Transverse colon (tissue), 4 donors: ENCODE data around the gene GPC5. TPM values are rescaled to one million over a fixed set of nuclear protein-coding genes. Genes with fewer than 3 reads are reported as not detected.
"Not testable (repeated sequence)": the region's sequence is repeated elsewhere in the genome, so short reads cannot be mapped to it uniquely, and the experiment has no call there.

ENCODE experiments used
- DNase-seq: peaks from one replicate; pipeline ENCODE4 v3.0.0-alpha.2; 2019
- H3K27ac ChIP-seq, 4 donors: fragments of 200-600 bp; sonication (generic); 2 replicates each; pipeline ENCODE4 v1.5.1; 2016 to 2018; ENCODE audit warnings: inconsistent platforms in 4 of 4
- H3K27me3 ChIP-seq: fragments of 200-600 bp; sonication (generic); 2 replicates; pipeline ENCODE4 v1.5.1; 2017; ENCODE audit warnings: inconsistent platforms
- H3K36me3 ChIP-seq, 4 donors: fragments of 200-600 bp; sonication (generic); 2 replicates each; pipeline ENCODE4 v1.5.1; 2017 to 2019; ENCODE audit warnings: inconsistent platforms in 4 of 4
- H3K4me1 ChIP-seq, 4 donors: fragments of 200-600 bp; sonication (generic); 2 replicates each; pipeline ENCODE4 v1.5.1; 2017 to 2020; ENCODE audit warnings: inconsistent platforms in 4 of 4
- H3K4me3 ChIP-seq, 4 donors: fragments of 200-600 bp; sonication (generic); 1 replicate in 1 of 4; 2 replicates in 3 of 4; pipeline versions ENCODE4 v1.5.1 to v1.6.1; 2017 to 2019; ENCODE audit warnings: inconsistent platforms in 4 of 4
- H3K9me3 ChIP-seq, 2 donors: fragments of 200-600 bp; sonication (generic); 2 replicates each; pipeline ENCODE4 v1.5.1; 2017 to 2019; ENCODE audit warnings: inconsistent platforms in 2 of 2
- EP300 ChIP-seq: sonication (generic); formaldehyde crosslinking; IDR thresholded peaks from one replicate; pipeline ENCODE4 v1.6.1; 2017; ENCODE audit warnings: antibody characterized with exemption, low read depth
- POLR2A ChIP-seq: fragments of 450-650 bp; IDR thresholded peaks from one replicate; pipeline ENCODE4 v1.6.1; 2016; ENCODE audit warnings: antibody characterized with exemption, mild to moderate bottlenecking, moderate library complexity
- POLR2AphosphoS5 ChIP-seq, 3 donors: sonication (generic); formaldehyde crosslinking; IDR thresholded peaks; one replicate each; pipeline ENCODE4 v1.6.1; 2016; ENCODE audit warnings: antibody characterized with exemption in 3 of 3
- WGBS, 2 donors: methylation state at CpG; one replicate each; pipeline ENCODE4 v1.1.5; 2018; ENCODE audit warnings: low coverage in 1 of 2; 5-methylcytosine and 5-hydroxymethylcytosine counted together
- in situ Hi-C, 4 donors: fragments of 200-750 bp; cut with MboI; loops; one replicate each; pipeline versions ENCODE4 v1.15.0 to v1.15.1; 2017; ENCODE audit warnings: low sequenced_read_pairs in 3 of 4, low pct_ligation_motif_present in 1 of 4, low pct_unique_long_range_greater_than_20kb in 1 of 4
- intact Hi-C: fragments of 100-400 bp; cut with DNase I; formaldehyde crosslinking; loops from one replicate; pipeline ENCODE4 v1.15.1; 2023; ENCODE audit warnings: low total_unique reads
- total RNA-seq, 4 donors: library from RNA; depleted of rRNA; stranded (reverse); fragments of >200 nt; gene quantifications; one replicate each; pipeline ENCODE4 v1.1.0, GENCODE V29; 2016
- TF ChIP-seq, protein P1 (sequence below), 5 experiments: fragments of 200-600 bp in 3 of 5; fragments of 450-650 bp in 2 of 5; sonication (generic) in 3 of 5; IDR thresholded peaks; 1 replicate in 2 of 5; 2 replicates in 3 of 5; pipeline ENCODE4 v1.5.1; 2016 to 2017; ENCODE audit warnings: antibody characterized with exemption in 5 of 5, inconsistent platforms in 3 of 5, mild to moderate bottlenecking in 2 of 5, moderate library complexity in 1 of 5

Gene GPC5
- total RNA-seq, 4 donors from 2014 or later, result 0.48 to 1.4 TPM; not detected in 2

- no peaks in the 10 kb centered on the region for H3K4me1 ChIP-seq
- in situ Hi-C loops, result no loop called here
- TF ChIP-seq, protein P1, sequence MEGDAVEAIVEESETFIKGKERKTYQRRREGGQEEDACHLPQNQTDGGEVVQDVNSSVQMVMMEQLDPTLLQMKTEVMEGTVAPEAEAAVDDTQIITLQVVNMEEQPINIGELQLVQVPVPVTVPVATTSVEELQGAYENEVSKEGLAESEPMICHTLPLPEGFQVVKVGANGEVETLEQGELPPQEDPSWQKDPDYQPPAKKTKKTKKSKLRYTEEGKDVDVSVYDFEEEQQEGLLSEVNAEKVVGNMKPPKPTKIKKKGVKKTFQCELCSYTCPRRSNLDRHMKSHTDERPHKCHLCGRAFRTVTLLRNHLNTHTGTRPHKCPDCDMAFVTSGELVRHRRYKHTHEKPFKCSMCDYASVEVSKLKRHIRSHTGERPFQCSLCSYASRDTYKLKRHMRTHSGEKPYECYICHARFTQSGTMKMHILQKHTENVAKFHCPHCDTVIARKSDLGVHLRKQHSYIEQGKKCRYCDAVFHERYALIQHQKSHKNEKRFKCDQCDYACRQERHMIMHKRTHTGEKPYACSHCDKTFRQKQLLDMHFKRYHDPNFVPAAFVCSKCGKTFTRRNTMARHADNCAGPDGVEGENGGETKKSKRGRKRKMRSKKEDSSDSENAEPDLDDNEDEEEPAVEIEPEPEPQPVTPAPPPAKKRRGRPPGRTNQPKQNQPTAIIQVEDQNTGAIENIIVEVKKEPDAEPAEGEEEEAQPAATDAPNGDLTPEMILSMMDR (IDR thresholded peaks at IDR 0.05), result no peak
- TF ChIP-seq POLR2AphosphoS5 (IDR thresholded peaks at IDR 0.05), result no peak
- no peak for TF ChIP-seq POLR2A
- no peak for TF ChIP-seq EP300
- intact Hi-C loops, result no loop called here
- no peaks in the 10 kb centered on the region for H3K36me3 ChIP-seq
- H3K4me3 ChIP-seq, result no peak overlapping the region
- WGBS, 2 donors, result 33 to 50% methylated on average over 1 of the region's 1 CpG
- no peaks in the 10 kb centered on the region for H3K9me3 ChIP-seq
- H3K27ac ChIP-seq, result no peak overlapping the region
- no peaks in the 10 kb centered on the region for H3K27me3 ChIP-seq
- DNase-seq, result no peak
Observed at GRCh38 chr13:92886535-92887077, 1488.2 kb downstream of the GPC5 start.

GRCh38 chr13:92894447-92894846 lies 1496.0 kb downstream of the GPC5 start:
- H3K9me3 ChIP-seq, result no peaks in the 10 kb centered on the region
- no peaks in the 10 kb centered on the region for H3K36me3 ChIP-seq
- intact Hi-C loops (no loop called here), in situ Hi-C loops (no loop called here)
- H3K4me3 ChIP-seq, result no peak overlapping the region
- no peak for DNase-seq
- H3K4me1 ChIP-seq, result no peaks in the 10 kb centered on the region
- 57 to 70% methylated on average over 1 to 3 of the region's 3 CpGs for WGBS, 2 donors
- H3K27ac ChIP-seq, result no peak overlapping the region
- TF ChIP-seq, protein P1 (IDR thresholded peaks at IDR 0.05), result no peak
- TF ChIP-seq EP300, result no peak
- no peak for TF ChIP-seq POLR2AphosphoS5 (IDR thresholded peaks at IDR 0.05)
- TF ChIP-seq POLR2A, result no peak
- H3K27me3 ChIP-seq, result no peaks in the 10 kb centered on the region

- no peak for DNase-seq
- Histone ChIP-seq H3K36me3 (no peaks in the 10 kb centered on the region), H3K27me3 (no peaks in the 10 kb centered on the region), H3K4me1 (no peaks in the 10 kb centered on the region), H3K4me3 (no peak overlapping the region), H3K27ac (no peak overlapping the region), H3K9me3 (no peaks in the 10 kb centered on the region)
- 65 to 69% methylated on average over 2 of the region's 2 CpGs for WGBS, 2 donors
- intact Hi-C loops, result no loop called here
- in situ Hi-C loops, result no loop called here
- TF ChIP-seq, protein P1 (IDR thresholded peaks at IDR 0.05), result no peak
- no peak for TF ChIP-seq POLR2AphosphoS5 (IDR thresholded peaks at IDR 0.05)
- TF ChIP-seq POLR2A, result no peak
- TF ChIP-seq EP300, result no peak
Observed at GRCh38 chr13:92896842-92897241, 1498.4 kb downstream of the GPC5 start.

DNA sequence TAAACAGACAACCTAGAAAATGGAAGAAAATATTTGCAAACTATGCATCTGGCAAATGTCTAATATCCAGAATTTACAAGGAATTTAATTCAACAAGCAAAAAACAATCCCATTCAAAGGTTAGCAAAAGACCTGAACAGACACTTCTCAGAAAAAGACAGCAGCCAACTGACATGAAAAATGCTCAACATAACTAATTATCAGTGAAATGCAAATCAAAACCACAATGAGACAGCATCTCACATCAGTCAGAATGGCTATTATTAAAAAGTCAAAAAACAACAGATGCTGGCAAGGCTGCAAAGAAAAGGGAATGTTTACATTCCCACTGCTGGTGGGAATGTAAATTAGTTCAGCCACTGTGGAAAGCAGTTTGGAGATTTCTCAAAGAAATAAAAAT lies 1500.5 kb downstream of the GPC5 start:
- H3K27me3 ChIP-seq, DNase-seq, H3K27ac ChIP-seq, H3K36me3 ChIP-seq, in situ Hi-C loops, intact Hi-C loops, H3K4me3 ChIP-seq, H3K4me1 ChIP-seq, H3K9me3 ChIP-seq: not testable (repeated sequence)

DNA sequence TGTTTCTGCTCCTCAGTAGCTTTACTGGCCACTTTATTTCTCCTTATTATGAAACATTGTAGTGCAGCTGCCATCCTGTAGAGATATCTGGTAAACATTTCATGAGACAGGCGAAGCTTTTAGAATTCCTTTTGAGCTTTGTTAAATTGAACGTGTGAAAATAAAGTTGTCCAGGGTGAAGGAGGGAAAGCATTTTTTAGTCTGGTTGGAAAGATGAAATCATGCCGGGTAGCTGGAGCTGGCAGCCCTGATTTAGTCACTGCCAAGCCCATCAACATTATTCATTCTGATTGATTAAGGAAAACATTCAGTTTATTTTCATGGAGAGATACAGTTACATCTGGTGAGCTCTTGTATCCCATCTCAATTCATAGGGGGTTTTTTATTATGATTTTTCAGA lies 1502.0 kb downstream of the GPC5 start:
- no peaks in the 10 kb centered on the region for H3K4me1 ChIP-seq

More for the DNA sequence above, 1502.0 kb downstream of the GPC5 start:
- no peak for TF ChIP-seq POLR2A
- no peak for DNase-seq
- H3K4me3 ChIP-seq, result no peak overlapping the region
- no peaks in the 10 kb centered on the region for H3K9me3 ChIP-seq
- in situ Hi-C loops, result no loop called here
- no peaks in the 10 kb centered on the region for H3K36me3 ChIP-seq
- no peaks in the 10 kb centered on the region for H3K27me3 ChIP-seq
- intact Hi-C loops, result no loop called here
- WGBS, 2 donors, result 57 to 64% methylated on average over 3 of the region's 3 CpGs
- no peak overlapping the region for H3K27ac ChIP-seq
